SK-N-SH (cell line): ENCODE results near the gene SAT1. TPM values are rescaled to one million over a fixed set of nuclear protein-coding genes. Genes with fewer than 3 reads are reported as not detected.
A peak's percentile ranks its signal among the peaks of the same experiment; 100 is the strongest.

Source experiments
- CTCF ChIA-PET: fragments of 300-600, 350-600 bp; formaldehyde crosslinking; extraction: SDS; loops from one replicate; lab custom pipeline; 2021; lab: Yijun Ruan, JAX
- POLR2A ChIA-PET: fragments of 350-600 bp; sonication (Branson Sonifier 250); formaldehyde crosslinking; extraction: SDS; loops from one replicate; lab custom pipeline; 2020; ENCODE audit warnings: antibody characterized with exemption, inconsistent platforms; lab: Yijun Ruan, JAX
- DNase-seq: peaks from one replicate; pipeline ENCODE4 v3.0.0; 2012
- H2AFZ ChIP-seq: fragments of 200-600 bp; sonication (generic); 2 replicates; pipeline ENCODE4 v1.8.1; 2016; ENCODE audit warnings: antibody characterized with exemption, mild to moderate bottlenecking, low read depth
- H3F3A ChIP-seq: fragments of 200-600 bp; sonication (generic); replicated peaks from 2 replicates; pipeline ENCODE3; 2016; ENCODE audit warnings: antibody characterized with exemption, mild to moderate bottlenecking; ENCODE audit not compliant: insufficient read depth
- H3K27ac ChIP-seq, 2 experiments: fragments of 200-500 bp in 1 of 2; fragments of 200-600 bp in 1 of 2; sonication (Bioruptor generic) in 1 of 2; sonication (generic), shearing (Covaris generic) in 1 of 2; 2 replicates each; pipeline versions ENCODE4 v1.5.1 to v1.6.1; 2014 to 2016; ENCODE audit warnings: low read depth in 2 of 2, inconsistent platforms in 1 of 2, low read length in 1 of 2, mild to moderate bottlenecking in 1 of 2, mixed read lengths in 1 of 2
- H3K27me3 ChIP-seq: fragments of 200-600 bp; sonication (generic), shearing (Covaris generic); 2 replicates; pipeline ENCODE4 v1.6.1; 2016; ENCODE audit warnings: mixed run types; ENCODE audit not compliant: insufficient read depth
- H3K36me3 ChIP-seq, 2 experiments: fragments of 200-500 bp in 1 of 2; fragments of 200-600 bp in 1 of 2; sonication (Bioruptor generic) in 1 of 2; sonication (generic) in 1 of 2; replicated peaks in 1 of 2; 2 replicates each; pipeline versions ENCODE3 to v1.5.1; 2014 to 2016; ENCODE audit warnings: low read length in 1 of 2, mild to moderate bottlenecking in 1 of 2; ENCODE audit not compliant: insufficient read depth in 2 of 2, control insufficient read depth in 1 of 2
- H3K4me1 ChIP-seq, 2 experiments: fragments of 200-500 bp in 1 of 2; fragments of 200-600 bp in 1 of 2; sonication (Bioruptor generic) in 1 of 2; sonication (generic), shearing (Covaris generic) in 1 of 2; 2 replicates each; pipeline versions ENCODE4 v1.5.1 to v1.6.1; 2014 to 2016; ENCODE audit warnings: low read depth in 1 of 2, low read length in 1 of 2, mixed run types in 1 of 2; ENCODE audit not compliant: insufficient read depth in 2 of 2, control insufficient read depth in 1 of 2
- H3K4me2 ChIP-seq: fragments of 200-600 bp; sonication (generic), shearing (Covaris generic); 2 replicates; pipeline ENCODE4 v1.6.1; 2017; ENCODE audit warnings: mixed run types
- H3K4me3 ChIP-seq, 2 experiments: fragments of 200-500 bp in 1 of 2; fragments of 200-600 bp in 1 of 2; sonication (Bioruptor generic) in 1 of 2; sonication (generic), shearing (Covaris generic) in 1 of 2; 2 replicates each; pipeline versions ENCODE4 v1.5.1 to v1.8.1; 2014 to 2016; ENCODE audit warnings: low read depth in 2 of 2, inconsistent platforms in 1 of 2, low read length in 1 of 2, mild to moderate bottlenecking in 1 of 2, mixed read lengths in 1 of 2, moderate library complexity in 1 of 2
- H3K79me2 ChIP-seq: fragments of 200-600 bp; sonication (generic); 2 replicates; pipeline ENCODE4 v1.8.1; 2017; ENCODE audit warnings: mild to moderate bottlenecking; ENCODE audit not compliant: insufficient read depth
- H3K9ac ChIP-seq: fragments of 200-600 bp; sonication (generic); 2 replicates; pipeline ENCODE4 v1.6.1; 2017; ENCODE audit warnings: mixed run types
- H3K9me2 ChIP-seq: fragments of 200-600 bp; sonication (generic); 2 replicates; pipeline ENCODE4 v1.6.1; 2017; ENCODE audit warnings: mixed run types
- H3K9me3 ChIP-seq: fragments of 200-600 bp; sonication (generic); 2 replicates; pipeline ENCODE4 v1.6.1; 2017; ENCODE audit warnings: mixed run types, mild to moderate bottlenecking, moderate library complexity
- H4K20me1 ChIP-seq: fragments of 200-600 bp; sonication (generic); 2 replicates; pipeline ENCODE4 v1.6.1; 2017; ENCODE audit warnings: mild to moderate bottlenecking, mixed run types; ENCODE audit not compliant: insufficient read depth
- CHD2 ChIP-seq: fragments of 150-350 bp; IDR thresholded peaks from 2 replicates; pipeline ENCODE4 v1.6.1; 2018; ENCODE audit warnings: low read length; ENCODE audit not compliant: partially characterized antibody
- CTCF ChIP-seq: fragments of 200-600 bp; sonication (generic); IDR thresholded peaks from 2 replicates; pipeline ENCODE4 v1.6.1; 2017; ENCODE audit warnings: antibody characterized with exemption, mild to moderate bottlenecking, moderate library complexity
- EP300 ChIP-seq, 2 experiments: IDR thresholded peaks; 2 replicates each; pipeline versions ENCODE4 v1.4.0 to v1.6.1; 2012; ENCODE audit warnings: borderline replicate concordance in 1 of 2, low read depth in 1 of 2, low read length in 1 of 2
- EZH2phosphoT487 ChIP-seq: fragments of 200-600 bp; sonication (generic); IDR thresholded peaks from 2 replicates; pipeline ENCODE4 v1.6.1; 2017; ENCODE audit warnings: low read depth, mixed run types, mild to moderate bottlenecking, antibody characterized with exemption, moderate library complexity, borderline replicate concordance
- FOXM1 ChIP-seq: IDR thresholded peaks from 2 replicates; pipeline ENCODE4 v1.4.0; 2012; ENCODE audit warnings: low read depth, mild to moderate bottlenecking
- GATA2 ChIP-seq: sonication (generic); formaldehyde crosslinking; IDR thresholded peaks from 2 replicates; pipeline ENCODE4 v1.5.0; 2020; ENCODE audit warnings: mild to moderate bottlenecking, missing genetic modification reagents
- NFIC ChIP-seq: IDR thresholded peaks from 2 replicates; pipeline ENCODE4 v1.4.0; 2012; ENCODE audit warnings: borderline replicate concordance
- NRF1 ChIP-seq: IDR thresholded peaks from 2 replicates; pipeline ENCODE4 v1.6.1; 2012; ENCODE audit warnings: low read depth, mild to moderate bottlenecking, low read length
- RCOR1 ChIP-seq: fragments of 150-350 bp; IDR thresholded peaks from 2 replicates; pipeline ENCODE4 v1.6.1; 2017; ENCODE audit warnings: antibody characterized with exemption, low read length
- RXRA ChIP-seq: IDR thresholded peaks from 2 replicates; pipeline ENCODE4 v1.4.0; 2012; ENCODE audit warnings: low read depth, mild to moderate bottlenecking, borderline replicate concordance
- SIN3A ChIP-seq: IDR thresholded peaks from 2 replicates; pipeline ENCODE4 v1.6.1; 2012; ENCODE audit warnings: low read depth, mild to moderate bottlenecking, low read length, moderate library complexity, borderline replicate concordance
- SMC3 ChIP-seq: IDR thresholded peaks from 2 replicates; pipeline ENCODE4 v1.6.1; 2012; ENCODE audit warnings: low read depth, low read length, improper control_type of control experiment
- TCF12 ChIP-seq: IDR thresholded peaks from 2 replicates; pipeline ENCODE4 v1.4.0; 2012
- TEAD4 ChIP-seq: IDR thresholded peaks from 2 replicates; pipeline ENCODE4 v1.4.0; 2012; ENCODE audit warnings: mild to moderate bottlenecking, borderline replicate concordance; ENCODE audit not compliant: insufficient read depth
- YY1 ChIP-seq: IDR thresholded peaks from 2 replicates; pipeline ENCODE4 v1.4.0; 2012; ENCODE audit warnings: low read depth, mild to moderate bottlenecking
- WGBS: methylation state at CpG from one replicate; pipeline ENCODE4 v1.1.6; 2017; ENCODE audit warnings: low lambda C conversion rate; 5-methylcytosine and 5-hydroxymethylcytosine counted together
- polyA plus RNA-seq, 3 experiments: library from polyadenylated mRNA; depleted of rRNA; stranded (reverse); fragments of >200 nt; gene quantifications; 2 replicates each; pipeline ENCODE4 v1.2.3, GENCODE V29; 2012
- TF ChIP-seq, protein P1 (sequence below): fragments of 150-350 bp; IDR thresholded peaks from 2 replicates; pipeline ENCODE4 v1.6.1; 2017; ENCODE audit warnings: antibody characterized with exemption, low read length, low read depth, borderline replicate concordance
- TF ChIP-seq, protein P2 (sequence below): IDR thresholded peaks from 2 replicates; pipeline ENCODE4 v1.4.0; 2012; ENCODE audit warnings: low read depth, borderline replicate concordance

SAT1 gene
- polyA plus RNA-seq, 1 of the 3 experiments (the other 2 are of a cell fraction), result 131 TPM

- TF ChIP-seq GATA2 (CRISPR knock-in tag) (no peak), TEAD4 (no peak), YY1 (no peak)
Observed at GRCh38 chrX:23779025-23779424, 3.9 kb upstream of the SAT1 start (continued).

DNA sequence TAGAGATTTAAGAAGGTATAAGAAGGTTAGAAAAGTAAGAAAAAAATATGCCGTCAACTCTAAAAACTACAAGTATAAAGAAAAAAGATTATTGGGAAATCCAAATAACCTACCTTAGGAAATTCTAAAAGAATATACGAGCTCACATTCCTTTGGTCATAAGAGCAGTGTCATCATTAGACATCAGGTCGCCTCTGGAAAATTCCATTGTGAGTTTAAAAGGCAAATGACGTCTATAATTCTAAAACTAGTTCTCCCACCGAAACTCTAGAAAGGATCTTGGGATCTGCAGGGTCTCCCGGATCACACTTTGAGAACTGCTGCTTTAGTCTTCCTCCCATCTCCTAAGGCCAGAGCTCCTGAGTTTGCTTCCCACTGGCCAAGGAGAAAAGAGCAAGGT is 518 bp upstream of the SAT1 start:
- Histone ChIP-seq H3K9ac (peak overlapping the region; percentile 52; the same call in 1 of the 2 replicates), H3K27me3 (no peaks in the 10 kb centered on the region; the same call in 1 of the 2 replicates), H3K4me3 (peak overlapping the region in 1 of 2 experiments; percentile 72; a peak in 1 of 4 replicates), H3K4me1 (no peaks in the 10 kb centered on the region; a peak in 2 of 4 replicates), H4K20me1 (0 out of 2 replicates have a peak, but pooled peaks cover 5% of the 10 kb centered on the region), H3F3A (peaks cover 25% of the 10 kb centered on the region), H2AFZ (peak overlapping the region; percentile 63), H3K4me2 (0 out of 2 replicates have a peak overlapping the region, but pooled peaks have one; percentile 48), H3K9me2 (no peaks in the 10 kb centered on the region), H3K79me2 (peaks cover 11% of the 10 kb centered on the region), H3K9me3 (no peaks in the 10 kb centered on the region), H3K36me3 (peaks cover 0 to 10% of the 10 kb centered on the region in 2 experiments), H3K27ac (peak overlapping the region in 1 of 2 experiments; percentile 87; a peak in 2 of 4 replicates)
- 36% methylated on average over 6 of the region's 6 CpGs for WGBS
- no peak for DNase-seq
- TF ChIP-seq RXRA (no peak), NFIC (no peak), SMC3 (no peak), EZH2phosphoT487 (no peak), TEAD4 (no peak)
- ChIA-PET CTCF (interaction anchor here (0.6 to 5.9 kb wide), 14 partner anchors 11 to 298 kb away, joined by 3 to 63 read pairs (median 4); partner anchors contain the start of gene ACOT9), POLR2A (interaction anchor here (0.6 to 1.5 kb wide), 4 partner anchors 118 to 272 kb away, joined by 3 to 9 read pairs (median 4); partner anchors contain the start of genes APOO, CXorf58 and EIF2S3)

DNA sequence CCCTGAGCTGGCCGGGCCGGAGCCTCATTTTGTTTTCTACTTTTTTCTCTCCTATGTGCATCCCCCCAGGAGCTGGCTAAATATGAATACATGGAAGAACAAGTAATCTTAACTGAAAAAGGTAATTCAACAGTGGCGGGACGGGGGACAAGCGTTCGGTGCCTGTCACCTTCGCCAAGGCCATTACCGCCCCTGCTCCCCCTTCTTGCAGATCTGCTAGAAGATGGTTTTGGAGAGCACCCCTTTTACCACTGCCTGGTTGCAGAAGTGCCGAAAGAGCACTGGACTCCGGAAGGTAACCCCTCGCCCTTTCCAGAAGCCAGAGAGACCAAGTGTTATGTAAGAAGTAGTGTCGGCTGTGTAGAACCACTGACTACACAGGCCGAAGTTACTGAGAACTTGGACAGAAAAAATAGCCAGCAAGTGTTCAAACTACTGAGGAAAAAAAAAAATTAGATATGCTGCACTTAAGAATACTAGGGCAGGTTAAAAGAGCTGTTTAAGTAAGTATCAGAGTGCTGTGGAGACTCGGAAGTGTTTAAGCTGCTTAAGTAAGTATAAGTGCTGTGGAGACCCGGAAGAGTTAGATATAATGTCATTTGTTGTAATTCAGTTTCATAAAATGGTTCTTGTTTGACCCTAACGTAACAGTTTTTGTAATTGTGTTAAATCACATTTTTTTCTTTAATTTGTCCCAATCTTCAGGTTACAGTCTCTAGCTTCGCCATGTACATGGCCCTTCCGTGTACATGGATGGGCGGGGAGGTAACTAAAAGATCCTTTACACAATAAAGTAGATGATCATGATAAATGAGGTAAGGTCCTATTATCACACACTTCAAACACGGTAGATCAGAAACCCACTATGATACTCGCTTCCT is 856 bp downstream of the SAT1 start:
- Histone ChIP-seq H4K20me1 (0 out of 2 replicates have a peak, but pooled peaks cover 5% of the 10 kb centered on the region), H3F3A (peaks cover 25% of the 10 kb centered on the region), H3K9me2 (no peaks in the 10 kb centered on the region), H2AFZ (peak overlapping the region; percentile 59; the same call in 1 of the 2 replicates), H3K27me3 (no peaks in the 10 kb centered on the region; the same call in 1 of the 2 replicates), H3K27ac (peak overlapping the region in 1 of 2 experiments; percentile 73; a peak in 2 of 4 replicates), H3K9me3 (no peaks in the 10 kb centered on the region), H3K4me3 (peak overlapping the region; percentile 57 to 72), H3K4me1 (no peaks in the 10 kb centered on the region; a peak in 2 of 4 replicates), H3K4me2 (peak overlapping the region; percentile 60), H3K79me2 (peaks cover 11% of the 10 kb centered on the region), H3K36me3 (peaks cover 0 to 10% of the 10 kb centered on the region in 2 experiments), H3K9ac (peak overlapping the region; percentile 89)
- no peak for DNase-seq
- POLR2A ChIA-PET, result interaction anchor here (1.5 kb wide), 2 partner anchors 118 to 119 kb away, joined by 5 to 9 read pairs; no protein-coding TSS in a partner anchor
- CTCF ChIA-PET, result interaction anchor here (0.6 to 5.9 kb wide), 15 partner anchors 9 to 1217 kb away, joined by 3 to 63 read pairs (median 4); partner anchors contain the start of gene ACOT9
- 19% methylated on average over 21 of the region's 21 CpGs for WGBS
- TF ChIP-seq, protein P1, sequence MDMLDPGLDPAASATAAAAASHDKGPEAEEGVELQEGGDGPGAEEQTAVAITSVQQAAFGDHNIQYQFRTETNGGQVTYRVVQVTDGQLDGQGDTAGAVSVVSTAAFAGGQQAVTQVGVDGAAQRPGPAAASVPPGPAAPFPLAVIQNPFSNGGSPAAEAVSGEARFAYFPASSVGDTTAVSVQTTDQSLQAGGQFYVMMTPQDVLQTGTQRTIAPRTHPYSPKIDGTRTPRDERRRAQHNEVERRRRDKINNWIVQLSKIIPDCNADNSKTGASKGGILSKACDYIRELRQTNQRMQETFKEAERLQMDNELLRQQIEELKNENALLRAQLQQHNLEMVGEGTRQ, result no peak
- no peak for TF ChIP-seq FOXM1
- no peak for TF ChIP-seq CTCF
- TF ChIP-seq YY1, result no peak
- TF ChIP-seq, protein P2, sequence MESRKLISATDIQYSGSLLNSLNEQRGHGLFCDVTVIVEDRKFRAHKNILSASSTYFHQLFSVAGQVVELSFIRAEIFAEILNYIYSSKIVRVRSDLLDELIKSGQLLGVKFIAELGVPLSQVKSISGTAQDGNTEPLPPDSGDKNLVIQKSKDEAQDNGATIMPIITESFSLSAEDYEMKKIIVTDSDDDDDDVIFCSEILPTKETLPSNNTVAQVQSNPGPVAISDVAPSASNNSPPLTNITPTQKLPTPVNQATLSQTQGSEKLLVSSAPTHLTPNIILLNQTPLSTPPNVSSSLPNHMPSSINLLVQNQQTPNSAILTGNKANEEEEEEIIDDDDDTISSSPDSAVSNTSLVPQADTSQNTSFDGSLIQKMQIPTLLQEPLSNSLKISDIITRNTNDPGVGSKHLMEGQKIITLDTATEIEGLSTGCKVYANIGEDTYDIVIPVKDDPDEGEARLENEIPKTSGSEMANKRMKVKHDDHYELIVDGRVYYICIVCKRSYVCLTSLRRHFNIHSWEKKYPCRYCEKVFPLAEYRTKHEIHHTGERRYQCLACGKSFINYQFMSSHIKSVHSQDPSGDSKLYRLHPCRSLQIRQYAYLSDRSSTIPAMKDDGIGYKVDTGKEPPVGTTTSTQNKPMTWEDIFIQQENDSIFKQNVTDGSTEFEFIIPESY, result no peak
- TF ChIP-seq TCF12, result no peak
- TF ChIP-seq SIN3A, result no peak
- TF ChIP-seq CHD2, result no peak
- no peak for TF ChIP-seq EP300 (IDR thresholded peaks at IDR 0.05; ENCODE audit: borderline replicate concordance in 1 of 2, low read depth in 1 of 2, low read length in 1 of 2)
- no peak for TF ChIP-seq EZH2phosphoT487
- TF ChIP-seq RXRA, result no peak
- TF ChIP-seq NRF1, result no peak
- no peak for TF ChIP-seq RCOR1
- TF ChIP-seq NFIC, result no peak
